Measurements from ENCODE around the gene TENM3. TPM values are rescaled to one million over a fixed set of nuclear protein-coding genes. Genes with fewer than 3 reads are reported as not detected.

The TENM3 gene
- total RNA-seq, 1 experiment from 2014 or later: 0.87 TPM

DNA sequence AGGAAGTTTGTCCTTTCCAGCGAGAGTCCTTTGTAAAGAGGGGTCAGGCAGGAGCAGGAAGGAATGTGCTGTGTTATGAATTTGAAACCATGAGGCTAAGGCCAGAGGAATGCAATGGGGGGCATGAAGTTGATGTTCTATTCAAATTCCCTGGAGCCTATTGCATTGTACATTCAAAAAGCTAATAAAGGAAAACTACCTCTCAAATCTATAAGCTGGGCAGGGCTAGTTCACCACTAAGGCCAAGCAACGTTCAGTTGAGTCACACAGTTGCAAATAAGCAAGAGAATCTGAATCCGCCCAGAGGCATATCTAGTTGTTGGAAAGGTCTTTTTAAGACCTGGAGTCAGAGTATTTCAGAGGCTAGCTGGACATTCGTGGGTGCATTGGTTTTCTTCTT is 525.6 kb downstream of the TENM3 start:
- Histone ChIP-seq H3K9me3 (ENCODE audit: low read length) (no peaks in the 10 kb centered on the region), H3K9me2 (replicated peaks; ENCODE audit: low read length) (no peaks in the 10 kb centered on the region), H3K4me2 (ENCODE audit: low read length) (no peak overlapping the region), H4K20me1 (ENCODE audit: low read length) (no peaks in the 10 kb centered on the region), H3K27me3 (ENCODE audit: low read length) (no peaks in the 10 kb centered on the region), H3K4me3 (ENCODE audit: low read length) (no peak overlapping the region), H3K9ac (ENCODE audit: low read length) (no peak overlapping the region), H3K27ac (ENCODE audit: low read length) (no peak overlapping the region), H3F3A (ENCODE audit: low read length, unreplicated experiment) (no peaks in the 10 kb centered on the region), H2AFZ (ENCODE audit: low read length) (no peak overlapping the region), H3K36me3 (ENCODE audit: low read depth, low read length) (no peaks in the 10 kb centered on the region), H3K79me2 (ENCODE audit: low read length) (no peaks in the 10 kb centered on the region), H3K4me1 (ENCODE audit: insufficient read depth, low read length) (peaks cover 6% of the 10 kb centered on the region; the same call in 1 of the 2 replicates)
- ChIA-PET POLR2A (ENCODE audit: unreplicated experiment) (no interaction called here), CTCF (no interaction called here)
- BruUV-seq (replicated peaks): no TSS peak
- TF ChIP-seq EZH2 (IDR thresholded peaks at IDR 0.05; ENCODE audit: low read length, unreplicated experiment) (no peak), EZH2phosphoT487 (IDR thresholded peaks at IDR 0.05; ENCODE audit: borderline replicate concordance, low read length) (no peak)
- TF ChIP-seq, protein P1, sequence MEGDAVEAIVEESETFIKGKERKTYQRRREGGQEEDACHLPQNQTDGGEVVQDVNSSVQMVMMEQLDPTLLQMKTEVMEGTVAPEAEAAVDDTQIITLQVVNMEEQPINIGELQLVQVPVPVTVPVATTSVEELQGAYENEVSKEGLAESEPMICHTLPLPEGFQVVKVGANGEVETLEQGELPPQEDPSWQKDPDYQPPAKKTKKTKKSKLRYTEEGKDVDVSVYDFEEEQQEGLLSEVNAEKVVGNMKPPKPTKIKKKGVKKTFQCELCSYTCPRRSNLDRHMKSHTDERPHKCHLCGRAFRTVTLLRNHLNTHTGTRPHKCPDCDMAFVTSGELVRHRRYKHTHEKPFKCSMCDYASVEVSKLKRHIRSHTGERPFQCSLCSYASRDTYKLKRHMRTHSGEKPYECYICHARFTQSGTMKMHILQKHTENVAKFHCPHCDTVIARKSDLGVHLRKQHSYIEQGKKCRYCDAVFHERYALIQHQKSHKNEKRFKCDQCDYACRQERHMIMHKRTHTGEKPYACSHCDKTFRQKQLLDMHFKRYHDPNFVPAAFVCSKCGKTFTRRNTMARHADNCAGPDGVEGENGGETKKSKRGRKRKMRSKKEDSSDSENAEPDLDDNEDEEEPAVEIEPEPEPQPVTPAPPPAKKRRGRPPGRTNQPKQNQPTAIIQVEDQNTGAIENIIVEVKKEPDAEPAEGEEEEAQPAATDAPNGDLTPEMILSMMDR (conservative IDR thresholded peaks at IDR 0.05; ENCODE audit: low read depth, low read length): no peak
- intact Hi-C loops (cut with micrococcal nuclease): no loop called here
- DNase-seq (peak; percentile 11), ATAC-seq (no peak; the same call in 1 of the 2 replicates)

DNA sequence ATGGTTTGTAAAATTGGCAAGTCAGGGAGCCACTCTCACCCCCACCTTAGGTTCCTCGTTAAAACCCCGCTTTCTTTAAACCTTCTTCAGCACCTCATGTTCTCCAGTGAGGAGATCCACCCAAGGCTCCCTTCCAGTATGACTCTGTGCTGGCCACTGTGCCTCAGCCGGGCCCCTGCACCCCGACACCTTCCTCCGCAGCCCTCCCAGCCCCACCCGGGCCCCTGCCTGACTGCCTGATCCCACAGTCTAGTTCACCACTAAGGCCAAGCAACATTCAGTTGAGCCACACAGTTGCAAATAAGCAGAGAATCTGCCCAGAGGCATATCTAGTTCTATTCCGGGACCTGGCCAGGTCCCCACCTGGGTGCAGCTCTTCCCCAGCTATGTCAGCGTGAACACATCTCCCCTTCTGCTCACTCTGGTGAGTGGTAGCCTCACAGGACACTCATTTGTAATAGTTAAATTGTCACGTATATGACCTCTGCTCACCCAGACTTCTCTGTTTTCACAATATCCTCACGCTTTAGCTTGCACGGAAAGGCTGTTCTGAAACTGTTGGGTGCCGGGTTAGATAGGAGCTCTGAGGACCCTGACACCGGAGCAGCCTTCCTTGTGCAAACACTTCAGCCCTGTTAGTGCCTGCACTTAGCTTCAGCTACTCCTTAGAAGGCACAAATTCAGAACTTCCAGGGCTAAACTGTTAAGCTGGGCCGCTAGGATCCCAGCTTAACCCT is 527.2 kb downstream of the TENM3 start:
- TF ChIP-seq EZH2phosphoT487 (IDR thresholded peaks at IDR 0.05; ENCODE audit: borderline replicate concordance, low read length) (no peak), EZH2 (IDR thresholded peaks at IDR 0.05; ENCODE audit: low read length, unreplicated experiment) (no peak)
- TF ChIP-seq, protein P1 (conservative IDR thresholded peaks at IDR 0.05; ENCODE audit: low read depth, low read length): no peak
- DNase-seq (no peak), ATAC-seq (no peak)
- Histone ChIP-seq H3K79me2 (ENCODE audit: low read length) (no peaks in the 10 kb centered on the region), H3K4me2 (ENCODE audit: low read length) (no peak overlapping the region), H3K9me3 (ENCODE audit: low read length) (no peaks in the 10 kb centered on the region), H3K27me3 (ENCODE audit: low read length) (no peaks in the 10 kb centered on the region), H3K9ac (ENCODE audit: low read length) (no peak overlapping the region), H3K27ac (ENCODE audit: low read length) (no peak overlapping the region), H3K36me3 (ENCODE audit: low read depth, low read length) (no peaks in the 10 kb centered on the region), H4K20me1 (ENCODE audit: low read length) (no peaks in the 10 kb centered on the region), H3K9me2 (replicated peaks; ENCODE audit: low read length) (no peaks in the 10 kb centered on the region), H3K4me1 (ENCODE audit: insufficient read depth, low read length) (no peaks in the 10 kb centered on the region), H3F3A (ENCODE audit: low read length, unreplicated experiment) (no peaks in the 10 kb centered on the region), H3K4me3 (ENCODE audit: low read length) (no peak overlapping the region), H2AFZ (ENCODE audit: low read length) (no peak overlapping the region)
- no TSS peak for BruUV-seq (replicated peaks)
- intact Hi-C loops (cut with micrococcal nuclease): no loop called here
- CTCF ChIA-PET: no interaction called here
- POLR2A ChIA-PET (ENCODE audit: unreplicated experiment): no interaction called here

DNA sequence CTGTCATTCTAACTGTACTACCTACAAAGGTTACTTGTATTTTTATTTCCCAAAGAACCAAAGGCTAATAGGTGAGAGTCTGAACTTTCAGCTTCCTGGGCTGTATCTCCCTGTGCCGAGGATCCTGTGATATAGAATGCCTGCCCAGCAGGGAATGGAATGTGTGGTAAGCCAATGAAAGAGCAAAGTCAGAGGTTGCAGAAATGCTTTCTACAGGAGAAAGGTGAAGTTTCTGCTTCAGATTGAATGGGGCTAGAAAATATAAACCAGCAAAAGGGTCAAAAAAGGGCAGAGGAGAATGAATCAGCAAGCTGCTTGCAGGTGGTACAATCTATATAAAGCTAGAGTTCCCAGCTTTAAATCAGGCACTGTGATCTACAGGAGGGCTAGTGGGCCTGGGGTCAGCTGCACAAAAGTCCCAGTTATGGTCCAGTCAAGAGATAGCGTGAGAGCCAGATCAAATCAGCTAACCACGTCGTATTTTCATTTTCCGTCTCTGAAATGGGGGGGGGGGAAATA is 527.9 kb downstream of the TENM3 start:
- intact Hi-C loops (cut with micrococcal nuclease): no loop called here
- H3K79me2 ChIP-seq (ENCODE audit: low read length): no peaks in the 10 kb centered on the region
- no peak overlapping the region for H2AFZ ChIP-seq (ENCODE audit: low read length)
- no peak overlapping the region for H3K27ac ChIP-seq (ENCODE audit: low read length)
- no peaks in the 10 kb centered on the region for H3K27me3 ChIP-seq (ENCODE audit: low read length)
- no peak overlapping the region for H3K9ac ChIP-seq (ENCODE audit: low read length)
- H3K4me1 ChIP-seq (ENCODE audit: insufficient read depth, low read length): no peaks in the 10 kb centered on the region
- no peak for ATAC-seq
- no TSS peak for BruUV-seq (replicated peaks)
- DNase-seq: no peak
- TF ChIP-seq, protein P1 (conservative IDR thresholded peaks at IDR 0.05; ENCODE audit: low read depth, low read length): no peak
- TF ChIP-seq EZH2 (IDR thresholded peaks at IDR 0.05; ENCODE audit: low read length, unreplicated experiment): no peak
- TF ChIP-seq EZH2phosphoT487 (IDR thresholded peaks at IDR 0.05; ENCODE audit: borderline replicate concordance, low read length): no peak
- H3K36me3 ChIP-seq (ENCODE audit: low read depth, low read length): no peaks in the 10 kb centered on the region
- no peaks in the 10 kb centered on the region for H4K20me1 ChIP-seq (ENCODE audit: low read length)
- H3K4me3 ChIP-seq (ENCODE audit: low read length): no peak overlapping the region
- CTCF ChIA-PET: no interaction called here
- POLR2A ChIA-PET (ENCODE audit: unreplicated experiment): no interaction called here
- no peak overlapping the region for H3K4me2 ChIP-seq (ENCODE audit: low read length)
- H3K9me2 ChIP-seq (replicated peaks; ENCODE audit: low read length): no peaks in the 10 kb centered on the region
- no peaks in the 10 kb centered on the region for H3K9me3 ChIP-seq (ENCODE audit: low read length)
- no peaks in the 10 kb centered on the region for H3F3A ChIP-seq (ENCODE audit: low read length, unreplicated experiment)
